Loucy (cell line): ENCODE measurements around the gene TBC1D3B.

Experiments used
- CTCF ChIP-seq: fragments of 200-600 bp; sonication (generic); conservative IDR thresholded peaks from 2 replicates; pipeline ENCODE4 v1.5.1; 2014; ENCODE audit warnings: mild to moderate bottlenecking, antibody characterized with exemption, low read length
- EZH2phosphoT487 ChIP-seq: fragments of 200-600 bp; IDR thresholded peaks from 2 replicates; pipeline ENCODE4 v1.6.1; 2018; ENCODE audit warnings: antibody characterized with exemption, mild to moderate bottlenecking, moderate library complexity, borderline replicate concordance

- no peak for TF ChIP-seq CTCF
- TF ChIP-seq EZH2phosphoT487: no peak
These were observed 37.3 kb upstream of the TBC1D3B start for GRCh38 chr17:36213695-36214094.
